ENCODE data around the gene AP1M1. TPM values are rescaled to one million over a fixed set of nuclear protein-coding genes. Genes with fewer than 3 reads are reported as not detected.

The AP1M1 gene
- total RNA-seq, 1 experiment from 2014 or later: 88.7 TPM

DNA sequence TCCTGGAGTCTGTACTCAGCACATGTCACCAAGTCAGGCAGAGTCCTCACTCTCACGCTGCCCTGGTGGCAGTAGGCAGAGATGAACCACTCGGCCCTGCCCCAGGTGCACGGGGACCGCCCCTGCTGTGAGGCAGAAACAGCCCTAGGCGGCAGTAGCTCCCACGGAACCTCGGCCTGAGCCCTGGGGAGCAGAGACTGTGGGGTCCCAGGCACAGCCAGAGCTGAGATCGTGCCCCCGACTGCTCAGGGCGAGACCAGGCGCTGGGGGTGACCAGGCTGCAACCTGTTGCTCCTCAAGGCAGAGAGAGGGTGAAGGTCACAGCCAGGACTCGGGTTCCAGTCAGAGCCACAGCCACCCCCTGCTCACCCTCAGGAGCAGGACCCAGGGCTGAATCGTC is 34.9 kb downstream of the AP1M1 start:
- in situ Hi-C loops (cut with HindIII; ENCODE audit: low pct_unique_long_range_greater_than_20kb, low sequenced_read_pairs): no loop called here
- Histone ChIP-seq H3K4me1 (ENCODE audit: control insufficient read depth, insufficient read depth, low read length) (no peaks in the 10 kb centered on the region), H3K9me3 (ENCODE audit: control insufficient read depth, insufficient read depth, low read depth, low read length) (no peaks in the 10 kb centered on the region), H3K27ac (ENCODE audit: low read length) (no peak overlapping the region), H3K4me3 (ENCODE audit: low read depth in 2 of 2, low read length in 2 of 2) (no peak overlapping the region), H3K27me3 (ENCODE audit: control insufficient read depth, insufficient read depth, low read length) (no peaks in the 10 kb centered on the region), H3K36me3 (ENCODE audit: control insufficient read depth, insufficient read depth, low read length) (0 out of 2 replicates have a peak, but pooled peaks cover 2% of the 10 kb centered on the region)
- ATAC-seq (0 out of 2 replicates have a peak, but pooled peaks have one; percentile 28), DNase-seq (ENCODE audit: low read depth, low spot score) (no peak)
- ChIA-PET CTCF (no interaction called here), POLR2A (no interaction called here)
- TF ChIP-seq, protein P1, sequence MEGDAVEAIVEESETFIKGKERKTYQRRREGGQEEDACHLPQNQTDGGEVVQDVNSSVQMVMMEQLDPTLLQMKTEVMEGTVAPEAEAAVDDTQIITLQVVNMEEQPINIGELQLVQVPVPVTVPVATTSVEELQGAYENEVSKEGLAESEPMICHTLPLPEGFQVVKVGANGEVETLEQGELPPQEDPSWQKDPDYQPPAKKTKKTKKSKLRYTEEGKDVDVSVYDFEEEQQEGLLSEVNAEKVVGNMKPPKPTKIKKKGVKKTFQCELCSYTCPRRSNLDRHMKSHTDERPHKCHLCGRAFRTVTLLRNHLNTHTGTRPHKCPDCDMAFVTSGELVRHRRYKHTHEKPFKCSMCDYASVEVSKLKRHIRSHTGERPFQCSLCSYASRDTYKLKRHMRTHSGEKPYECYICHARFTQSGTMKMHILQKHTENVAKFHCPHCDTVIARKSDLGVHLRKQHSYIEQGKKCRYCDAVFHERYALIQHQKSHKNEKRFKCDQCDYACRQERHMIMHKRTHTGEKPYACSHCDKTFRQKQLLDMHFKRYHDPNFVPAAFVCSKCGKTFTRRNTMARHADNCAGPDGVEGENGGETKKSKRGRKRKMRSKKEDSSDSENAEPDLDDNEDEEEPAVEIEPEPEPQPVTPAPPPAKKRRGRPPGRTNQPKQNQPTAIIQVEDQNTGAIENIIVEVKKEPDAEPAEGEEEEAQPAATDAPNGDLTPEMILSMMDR (IDR thresholded peaks at IDR 0.05): no peak
- TF ChIP-seq SIN3A (IDR thresholded peaks at IDR 0.05; ENCODE audit: borderline replicate concordance, insufficient read depth, low read depth, low read length): no peak
- no peak for TF ChIP-seq TCF7L2 (IDR thresholded peaks at IDR 0.05; ENCODE audit: low read depth, low read length)
- TF ChIP-seq, protein P2, sequence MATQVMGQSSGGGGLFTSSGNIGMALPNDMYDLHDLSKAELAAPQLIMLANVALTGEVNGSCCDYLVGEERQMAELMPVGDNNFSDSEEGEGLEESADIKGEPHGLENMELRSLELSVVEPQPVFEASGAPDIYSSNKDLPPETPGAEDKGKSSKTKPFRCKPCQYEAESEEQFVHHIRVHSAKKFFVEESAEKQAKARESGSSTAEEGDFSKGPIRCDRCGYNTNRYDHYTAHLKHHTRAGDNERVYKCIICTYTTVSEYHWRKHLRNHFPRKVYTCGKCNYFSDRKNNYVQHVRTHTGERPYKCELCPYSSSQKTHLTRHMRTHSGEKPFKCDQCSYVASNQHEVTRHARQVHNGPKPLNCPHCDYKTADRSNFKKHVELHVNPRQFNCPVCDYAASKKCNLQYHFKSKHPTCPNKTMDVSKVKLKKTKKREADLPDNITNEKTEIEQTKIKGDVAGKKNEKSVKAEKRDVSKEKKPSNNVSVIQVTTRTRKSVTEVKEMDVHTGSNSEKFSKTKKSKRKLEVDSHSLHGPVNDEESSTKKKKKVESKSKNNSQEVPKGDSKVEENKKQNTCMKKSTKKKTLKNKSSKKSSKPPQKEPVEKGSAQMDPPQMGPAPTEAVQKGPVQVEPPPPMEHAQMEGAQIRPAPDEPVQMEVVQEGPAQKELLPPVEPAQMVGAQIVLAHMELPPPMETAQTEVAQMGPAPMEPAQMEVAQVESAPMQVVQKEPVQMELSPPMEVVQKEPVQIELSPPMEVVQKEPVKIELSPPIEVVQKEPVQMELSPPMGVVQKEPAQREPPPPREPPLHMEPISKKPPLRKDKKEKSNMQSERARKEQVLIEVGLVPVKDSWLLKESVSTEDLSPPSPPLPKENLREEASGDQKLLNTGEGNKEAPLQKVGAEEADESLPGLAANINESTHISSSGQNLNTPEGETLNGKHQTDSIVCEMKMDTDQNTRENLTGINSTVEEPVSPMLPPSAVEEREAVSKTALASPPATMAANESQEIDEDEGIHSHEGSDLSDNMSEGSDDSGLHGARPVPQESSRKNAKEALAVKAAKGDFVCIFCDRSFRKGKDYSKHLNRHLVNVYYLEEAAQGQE (IDR thresholded peaks at IDR 0.05; ENCODE audit: insufficient read depth in 1 of 2, low read depth in 2 of 2, low read length in 1 of 2): no peak
- TF ChIP-seq POLR2AphosphoS5 (IDR thresholded peaks at IDR 0.05; ENCODE audit: low read depth, low read length): no peak
- intact Hi-C loops (cut with micrococcal nuclease; ENCODE audit: unreplicated experiment): no loop called here
- BruUV-seq (replicated peaks): no TSS peak

DNA sequence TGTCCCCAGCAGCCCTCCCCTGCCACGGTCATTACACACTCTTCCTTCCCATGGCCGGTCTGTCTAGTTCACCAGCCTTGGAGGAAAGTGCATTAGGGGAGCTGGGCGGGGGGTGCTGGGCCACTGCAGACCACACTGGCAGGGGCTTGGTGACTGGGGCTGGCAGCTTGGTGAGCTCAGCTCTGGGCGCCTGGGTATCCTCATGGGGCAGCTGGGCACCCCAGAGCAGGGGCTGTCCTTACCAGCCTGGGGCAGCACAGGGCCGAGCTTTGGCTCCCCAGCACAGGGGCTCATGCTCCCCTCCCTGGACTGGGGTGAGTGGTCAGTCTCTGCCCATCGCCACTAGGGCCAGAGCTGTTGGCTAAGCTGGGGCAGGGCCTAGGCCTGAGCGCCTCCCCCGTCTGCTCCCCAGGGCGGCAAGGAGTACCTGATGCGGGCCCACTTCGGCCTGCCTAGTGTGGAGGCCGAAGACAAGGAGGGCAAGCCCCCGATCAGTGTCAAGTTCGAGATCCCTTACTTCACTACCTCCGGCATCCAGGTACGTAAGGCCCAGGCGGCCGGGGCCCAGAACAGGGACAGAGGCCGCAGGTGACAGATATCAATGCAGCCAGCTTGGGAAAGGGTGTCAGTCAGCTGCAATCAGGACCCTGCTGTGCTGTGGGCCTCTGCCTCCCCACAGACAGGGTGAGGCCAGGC is 35.5 kb downstream of the AP1M1 start:
- in situ Hi-C loops (cut with HindIII; ENCODE audit: low pct_unique_long_range_greater_than_20kb, low sequenced_read_pairs): no loop called here
- H3K4me3 ChIP-seq (ENCODE audit: low read depth in 2 of 2, low read length in 2 of 2): no peak overlapping the region
- H3K9me3 ChIP-seq (ENCODE audit: control insufficient read depth, insufficient read depth, low read depth, low read length): no peaks in the 10 kb centered on the region
- H3K27me3 ChIP-seq (ENCODE audit: control insufficient read depth, insufficient read depth, low read length): no peaks in the 10 kb centered on the region
- DNase-seq (ENCODE audit: low read depth, low spot score): no peak
- no peaks in the 10 kb centered on the region for H3K4me1 ChIP-seq (ENCODE audit: control insufficient read depth, insufficient read depth, low read length)
- POLR2A ChIA-PET: no interaction called here
- ATAC-seq: 0 out of 2 replicates have a peak, but pooled peaks have one; percentile 20
- 0 out of 2 replicates have a peak, but pooled peaks cover 2% of the 10 kb centered on the region for H3K36me3 ChIP-seq (ENCODE audit: control insufficient read depth, insufficient read depth, low read length)
- intact Hi-C loops (cut with micrococcal nuclease; ENCODE audit: unreplicated experiment): no loop called here
- no peak overlapping the region for H3K27ac ChIP-seq (ENCODE audit: low read length)
- BruUV-seq (replicated peaks): no TSS peak
- TF ChIP-seq, protein P1 (IDR thresholded peaks at IDR 0.05): no peak
- TF ChIP-seq POLR2AphosphoS5 (IDR thresholded peaks at IDR 0.05; ENCODE audit: low read depth, low read length) (no peak), SIN3A (IDR thresholded peaks at IDR 0.05; ENCODE audit: borderline replicate concordance, insufficient read depth, low read depth, low read length) (no peak), TCF7L2 (IDR thresholded peaks at IDR 0.05; ENCODE audit: low read depth, low read length) (no peak)
- TF ChIP-seq, protein P2 (IDR thresholded peaks at IDR 0.05; ENCODE audit: insufficient read depth in 1 of 2, low read depth in 2 of 2, low read length in 1 of 2): no peak
- CTCF ChIA-PET: no interaction called here

Measured in Panc1 (cell line).